HepG2 (cell line): ENCODE measurements around the gene CSNK1D. TPM values are rescaled to one million over a fixed set of nuclear protein-coding genes. Genes with fewer than 3 reads are reported as not detected.

Source experiments
- ARNT2 ChIP-seq: sonication (generic); formaldehyde crosslinking; IDR thresholded peaks from 2 replicates; pipeline ENCODE4 v1.8.0; 2022; ENCODE audit warnings: mild to moderate bottlenecking, low read depth, missing genetic modification reagents, moderate library complexity
- CBX1 ChIP-seq: IDR thresholded peaks from one replicate; pipeline ENCODE4 v1.6.1; 2016; ENCODE audit warnings: antibody characterized with exemption, low read depth
- ELF3 ChIP-seq: IDR thresholded peaks from 2 replicates; pipeline ENCODE4 v1.6.1; 2016; ENCODE audit warnings: missing genetic modification reagents, missing compliant biosample characterization
- FOXC1 ChIP-seq: sonication (generic); formaldehyde crosslinking; IDR thresholded peaks from 2 replicates; pipeline ENCODE4 v1.8.0; 2022; ENCODE audit warnings: mild to moderate bottlenecking, missing genetic modification reagents, borderline replicate concordance
- IKZF4 ChIP-seq: sonication (generic); formaldehyde crosslinking; IDR thresholded peaks from 2 replicates; pipeline ENCODE4 v1.5.1; 2020; ENCODE audit warnings: borderline replicate concordance, mild to moderate bottlenecking, low read depth, missing genetic modification reagents; ENCODE audit errors: not compliant biosample characterization
- MTA3 ChIP-seq: sonication (generic); formaldehyde crosslinking; IDR thresholded peaks from 2 replicates; pipeline ENCODE4 v1.4.0; 2020; ENCODE audit warnings: missing genetic modification reagents
- RBFOX2 ChIP-seq: fragments of 200-400 bp; formaldehyde crosslinking; IDR thresholded peaks from 2 replicates; pipeline ENCODE4 v1.6.1; 2017; ENCODE audit warnings: low read depth, mild to moderate bottlenecking, low read length
- TIGD3 ChIP-seq: sonication (generic); formaldehyde crosslinking; IDR thresholded peaks from 2 replicates; pipeline ENCODE4 v1.5.1; 2020; ENCODE audit warnings: mild to moderate bottlenecking, missing genetic modification reagents, borderline replicate concordance
- TMF1 ChIP-seq: sonication (generic); formaldehyde crosslinking; IDR thresholded peaks from 2 replicates; pipeline ENCODE4 v1.8.1; 2022; ENCODE audit warnings: low read depth, missing genetic modification reagents
- TSC22D2 ChIP-seq: sonication (generic); formaldehyde crosslinking; IDR thresholded peaks from 2 replicates; pipeline ENCODE4 v1.5.1; 2020; ENCODE audit warnings: missing genetic modification reagents, mild to moderate bottlenecking, borderline replicate concordance
- USF2 ChIP-seq, 2 experiments: sonication (generic) in 1 of 2; formaldehyde crosslinking in 1 of 2; IDR thresholded peaks; 2 replicates each; pipeline versions ENCODE4 v1.5.1 to v1.6.1; 2011 to 2020; ENCODE audit warnings: borderline replicate concordance in 1 of 2, low read depth in 1 of 2, low read length in 1 of 2, mild to moderate bottlenecking in 1 of 2, missing genetic modification reagents in 1 of 2, moderate library complexity in 1 of 2
- YY1 ChIP-seq: IDR thresholded peaks from 2 replicates; pipeline ENCODE4 v1.6.1; 2011; ENCODE audit warnings: low read length, low read depth, moderate library complexity, mild to moderate bottlenecking; ENCODE audit not compliant: insufficient read depth, insufficient replicate concordance
- ZNF124 ChIP-seq: sonication (generic); formaldehyde crosslinking; IDR thresholded peaks from 2 replicates; pipeline ENCODE4 v1.4.0; 2020; ENCODE audit warnings: missing genetic modification reagents
- ZNF253 ChIP-seq: sonication (generic); formaldehyde crosslinking; IDR thresholded peaks from 2 replicates; pipeline ENCODE4 v1.8.0; 2022; ENCODE audit warnings: mild to moderate bottlenecking, missing genetic modification reagents, borderline replicate concordance
- ZNF260 ChIP-seq: sonication (generic); formaldehyde crosslinking; IDR thresholded peaks from 2 replicates; pipeline ENCODE4 v1.4.0; 2020; ENCODE audit warnings: missing genetic modification reagents, low read depth, mild to moderate bottlenecking, borderline replicate concordance
- ZNF556 ChIP-seq: sonication (generic); formaldehyde crosslinking; IDR thresholded peaks from 2 replicates; pipeline ENCODE4 v1.4.0; 2020; ENCODE audit warnings: mild to moderate bottlenecking, missing genetic modification reagents, borderline replicate concordance
- ZNF614 ChIP-seq: IDR thresholded peaks from 2 replicates; pipeline ENCODE4 v1.6.1; 2018; ENCODE audit warnings: missing biosample characterization, missing genetic modification reagents, inconsistent platforms, borderline replicate concordance
- polyA plus RNA-seq, 8 experiments: library from polyadenylated mRNA; depleted of rRNA in 3 of 8; stranded (reverse) in 7 of 8; unstranded in 1 of 8; fragments of >200 nt; fragmentation: Illumina TruSeq in 4 of 8; extraction: Trizol in 4 of 8; gene quantifications; 2 replicates each; pipeline versions ENCODE4 v1.2.1 to v1.2.3, GENCODE V29; 2011 to 2016; ENCODE audit warnings: low read depth in 4 of 8, missing spikeins in 1 of 8, mixed read lengths in 1 of 8; ENCODE audit not compliant: insufficient read depth in 1 of 8
- total RNA-seq, 5 experiments: library from RNA; depleted of rRNA; stranded (reverse); fragments of >200 nt; fragmentation: Illumina TruSeq; extraction: Trizol; gene quantifications; 2 replicates each; pipeline ENCODE4 v1.2.3, GENCODE V29; 2016; ENCODE audit warnings: low read depth in 1 of 5
- TF ChIP-seq, protein P1 (sequence below): sonication (generic); formaldehyde crosslinking; IDR thresholded peaks from 2 replicates; pipeline ENCODE4 v1.5.0; 2020; ENCODE audit warnings: missing genetic modification reagents
- TF ChIP-seq, protein P2 (sequence below): sonication (generic); formaldehyde crosslinking; IDR thresholded peaks from 2 replicates; pipeline ENCODE4 v1.4.0; 2020; ENCODE audit warnings: missing genetic modification reagents

CSNK1D gene
- total and polyA plus RNA-seq, 2 of the 13 experiments (the other 11 are each of a cell fraction or from before 2014, with no cell fraction given), result 31.5 to 128 TPM

- TF ChIP-seq USF2 (IDR thresholded peaks at IDR 0.05; ENCODE audit: low read depth, low read length) (no peak), USF2 (CRISPR knock-in tag; IDR thresholded peaks at IDR 0.05; ENCODE audit: borderline replicate concordance) (no peak), FOXC1 (CRISPR knock-in tag) (no peak), ZNF614 (CRISPR knock-in tag) (no peak), ZNF260 (CRISPR knock-in tag) (0 out of 2 replicates have a peak, but pooled peaks have one; percentile 15), TMF1 (CRISPR knock-in tag) (0 out of 2 replicates have a peak, but pooled peaks have one; percentile 4), YY1 (no peak), ARNT2 (peak; percentile 17; the same call in 1 of the 2 replicates), ZNF124 (CRISPR knock-in tag) (0 out of 2 replicates have a peak, but pooled peaks have one; percentile 10), ZNF253 (no peak), TSC22D2 (no peak), CBX1 (no peak), TIGD3 (CRISPR knock-in tag) (peak; percentile 21; the same call in 1 of the 2 replicates), IKZF4 (no peak), RBFOX2 (peak; percentile 78), MTA3 (CRISPR knock-in tag) (no peak), ZNF556 (CRISPR knock-in tag) (no peak), ELF3 (CRISPR knock-in tag) (no peak)
- TF ChIP-seq, protein P1, sequence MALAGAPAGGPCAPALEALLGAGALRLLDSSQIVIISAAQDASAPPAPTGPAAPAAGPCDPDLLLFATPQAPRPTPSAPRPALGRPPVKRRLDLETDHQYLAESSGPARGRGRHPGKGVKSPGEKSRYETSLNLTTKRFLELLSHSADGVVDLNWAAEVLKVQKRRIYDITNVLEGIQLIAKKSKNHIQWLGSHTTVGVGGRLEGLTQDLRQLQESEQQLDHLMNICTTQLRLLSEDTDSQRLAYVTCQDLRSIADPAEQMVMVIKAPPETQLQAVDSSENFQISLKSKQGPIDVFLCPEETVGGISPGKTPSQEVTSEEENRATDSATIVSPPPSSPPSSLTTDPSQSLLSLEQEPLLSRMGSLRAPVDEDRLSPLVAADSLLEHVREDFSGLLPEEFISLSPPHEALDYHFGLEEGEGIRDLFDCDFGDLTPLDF (CRISPR knock-in tag), result no peak
- TF ChIP-seq, protein P2, sequence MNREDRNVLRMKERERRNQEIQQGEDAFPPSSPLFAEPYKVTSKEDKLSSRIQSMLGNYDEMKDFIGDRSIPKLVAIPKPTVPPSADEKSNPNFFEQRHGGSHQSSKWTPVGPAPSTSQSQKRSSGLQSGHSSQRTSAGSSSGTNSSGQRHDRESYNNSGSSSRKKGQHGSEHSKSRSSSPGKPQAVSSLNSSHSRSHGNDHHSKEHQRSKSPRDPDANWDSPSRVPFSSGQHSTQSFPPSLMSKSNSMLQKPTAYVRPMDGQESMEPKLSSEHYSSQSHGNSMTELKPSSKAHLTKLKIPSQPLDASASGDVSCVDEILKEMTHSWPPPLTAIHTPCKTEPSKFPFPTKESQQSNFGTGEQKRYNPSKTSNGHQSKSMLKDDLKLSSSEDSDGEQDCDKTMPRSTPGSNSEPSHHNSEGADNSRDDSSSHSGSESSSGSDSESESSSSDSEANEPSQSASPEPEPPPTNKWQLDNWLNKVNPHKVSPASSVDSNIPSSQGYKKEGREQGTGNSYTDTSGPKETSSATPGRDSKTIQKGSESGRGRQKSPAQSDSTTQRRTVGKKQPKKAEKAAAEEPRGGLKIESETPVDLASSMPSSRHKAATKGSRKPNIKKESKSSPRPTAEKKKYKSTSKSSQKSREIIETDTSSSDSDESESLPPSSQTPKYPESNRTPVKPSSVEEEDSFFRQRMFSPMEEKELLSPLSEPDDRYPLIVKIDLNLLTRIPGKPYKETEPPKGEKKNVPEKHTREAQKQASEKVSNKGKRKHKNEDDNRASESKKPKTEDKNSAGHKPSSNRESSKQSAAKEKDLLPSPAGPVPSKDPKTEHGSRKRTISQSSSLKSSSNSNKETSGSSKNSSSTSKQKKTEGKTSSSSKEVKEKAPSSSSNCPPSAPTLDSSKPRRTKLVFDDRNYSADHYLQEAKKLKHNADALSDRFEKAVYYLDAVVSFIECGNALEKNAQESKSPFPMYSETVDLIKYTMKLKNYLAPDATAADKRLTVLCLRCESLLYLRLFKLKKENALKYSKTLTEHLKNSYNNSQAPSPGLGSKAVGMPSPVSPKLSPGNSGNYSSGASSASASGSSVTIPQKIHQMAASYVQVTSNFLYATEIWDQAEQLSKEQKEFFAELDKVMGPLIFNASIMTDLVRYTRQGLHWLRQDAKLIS (CRISPR knock-in tag), result peak; percentile 3; the same call in 1 of the 2 replicates
Measured at GRCh38 chr17:82239401-82239925, 34.0 kb downstream of the CSNK1D start (continued).
